Measurements from ENCODE around the gene GPR158. TPM values are rescaled to one million over a fixed set of nuclear protein-coding genes. Genes with fewer than 3 reads are reported as not detected.
A peak's percentile ranks its signal among the peaks of the same experiment; 100 is the strongest.

Gene GPR158
- total RNA-seq, 1 donor, result 0.18 TPM

GRCh38 chr10:25561758-25562157, 387.0 kb downstream of the GPR158 start:
- no peak overlapping the region for H3K4me3 ChIP-seq (ENCODE audit: low read depth, low read length)
- DNase-seq (ENCODE audit: low read depth), result no peak
- TF ChIP-seq CTCF (IDR thresholded peaks at IDR 0.05; ENCODE audit: insufficient read depth, low read length), result no peak

- DNase-seq (ENCODE audit: low read depth), result no peak
- no peak for TF ChIP-seq CTCF (IDR thresholded peaks at IDR 0.05; ENCODE audit: insufficient read depth, low read length)
- H3K4me3 ChIP-seq (ENCODE audit: low read depth, low read length), result no peak overlapping the region
Observed at GRCh38 chr10:25562547-25562946, 387.7 kb downstream of the GPR158 start.

- no peak overlapping the region for H3K4me3 ChIP-seq (ENCODE audit: low read depth, low read length)
- no peak for TF ChIP-seq CTCF (IDR thresholded peaks at IDR 0.05; ENCODE audit: insufficient read depth, low read length)
- peak; percentile 1 for DNase-seq (ENCODE audit: low read depth)
Observed at GRCh38 chr10:25564351-25564750, 389.6 kb downstream of the GPR158 start.

DNA sequence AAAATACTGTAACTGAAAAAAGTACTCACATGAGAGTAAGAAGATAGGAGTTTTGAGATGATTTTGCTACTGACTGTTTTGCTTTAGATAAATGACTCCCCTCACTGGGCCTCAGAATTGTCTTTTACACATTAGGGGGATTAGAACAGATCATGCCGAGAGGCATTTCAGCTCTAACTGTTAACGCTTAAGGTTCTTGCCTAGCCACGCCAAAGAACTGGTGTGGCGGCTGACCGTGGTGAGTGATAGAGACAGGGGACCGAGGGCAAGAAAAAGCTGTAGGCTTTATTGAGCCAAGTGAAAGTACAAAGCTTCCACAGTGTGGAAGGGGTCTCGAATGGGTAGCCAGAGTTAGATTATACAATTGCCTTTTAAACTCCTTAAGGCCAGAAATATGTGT, 390.8 kb downstream of the GPR158 start:
- no peak for TF ChIP-seq CTCF (IDR thresholded peaks at IDR 0.05; ENCODE audit: insufficient read depth, low read length)
- no peak for DNase-seq (ENCODE audit: low read depth)
- H3K4me3 ChIP-seq (ENCODE audit: low read depth, low read length), result no peak overlapping the region

GRCh38 chr10:25573316-25573715, 398.5 kb downstream of the GPR158 start:
- no peak for TF ChIP-seq CTCF (IDR thresholded peaks at IDR 0.05; ENCODE audit: insufficient read depth, low read length)
- H3K4me3 ChIP-seq (ENCODE audit: low read depth, low read length), result no peak overlapping the region
- DNase-seq (ENCODE audit: low read depth), result no peak

DNA sequence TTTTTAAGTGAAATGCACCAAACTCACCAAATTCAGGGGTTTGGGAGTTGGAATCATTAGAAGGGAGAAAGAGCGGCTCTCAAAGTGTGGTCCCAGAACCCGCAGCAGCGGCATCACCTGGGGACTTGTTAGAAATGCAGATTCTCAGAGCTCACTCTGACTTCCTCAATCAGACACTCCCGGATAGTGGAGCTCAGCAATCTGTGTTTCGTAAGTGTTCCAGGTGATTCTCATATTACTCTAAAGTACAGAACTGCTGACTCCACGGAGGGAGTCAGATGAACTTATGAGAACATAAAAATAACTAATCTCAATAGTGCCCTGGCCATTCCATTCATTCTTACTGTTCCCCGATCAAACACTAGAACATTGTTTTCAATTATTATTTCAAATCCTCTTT, 400.5 kb downstream of the GPR158 start:
- no peak overlapping the region for H3K4me3 ChIP-seq (ENCODE audit: low read depth, low read length)
- DNase-seq (ENCODE audit: low read depth), result no peak
- TF ChIP-seq CTCF (IDR thresholded peaks at IDR 0.05; ENCODE audit: insufficient read depth, low read length), result no peak

- TF ChIP-seq CTCF (IDR thresholded peaks at IDR 0.05; ENCODE audit: insufficient read depth, low read length), result no peak
- DNase-seq (ENCODE audit: low read depth), result no peak
- H3K4me3 ChIP-seq (ENCODE audit: low read depth, low read length), result no peak overlapping the region
Observed at GRCh38 chr10:25578061-25578460, 403.3 kb downstream of the GPR158 start.
